GM23338 (cell line): ENCODE results near the gene ANXA6.

ENCODE experiments used
- EZH2 ChIP-seq: fragments of 200-600 bp; sonication (generic); IDR thresholded peaks from one replicate; pipeline ENCODE4 v1.8.0; 2017; ENCODE audit warnings: antibody characterized with exemption, mild to moderate bottlenecking, low read depth; ENCODE audit not compliant: unreplicated experiment
- EZH2phosphoT487 ChIP-seq: fragments of 200-600 bp; sonication (generic); IDR thresholded peaks from one replicate; pipeline ENCODE4 v1.8.1; 2018; ENCODE audit warnings: antibody characterized with exemption; ENCODE audit not compliant: unreplicated experiment
- POLR2AphosphoS5 ChIP-seq: IDR thresholded peaks from 2 replicates; pipeline ENCODE4 v1.6.1; 2016; ENCODE audit warnings: antibody characterized with exemption, low read depth
- TF ChIP-seq, protein P1 (sequence below), 2 experiments: fragments of 200-600 bp in 1 of 2; sonication (generic) in 1 of 2; conservative IDR thresholded peaks; 2 replicates each; pipeline versions ENCODE4 v1.5.1 to v1.6.1; 2016 to 2017; ENCODE audit warnings: antibody characterized with exemption in 2 of 2, low read depth in 2 of 2, mild to moderate bottlenecking in 2 of 2, moderate library complexity in 1 of 2
- TF ChIP-seq, protein P2 (sequence below): IDR thresholded peaks from one replicate; pipeline ENCODE4 v1.6.1; 2018; ENCODE audit warnings: antibody characterized with exemption; ENCODE audit not compliant: unreplicated experiment
- TF ChIP-seq, protein P3 (sequence below): IDR thresholded peaks from 2 replicates; pipeline ENCODE4 v1.6.1; 2016; ENCODE audit warnings: antibody characterized with exemption

DNA sequence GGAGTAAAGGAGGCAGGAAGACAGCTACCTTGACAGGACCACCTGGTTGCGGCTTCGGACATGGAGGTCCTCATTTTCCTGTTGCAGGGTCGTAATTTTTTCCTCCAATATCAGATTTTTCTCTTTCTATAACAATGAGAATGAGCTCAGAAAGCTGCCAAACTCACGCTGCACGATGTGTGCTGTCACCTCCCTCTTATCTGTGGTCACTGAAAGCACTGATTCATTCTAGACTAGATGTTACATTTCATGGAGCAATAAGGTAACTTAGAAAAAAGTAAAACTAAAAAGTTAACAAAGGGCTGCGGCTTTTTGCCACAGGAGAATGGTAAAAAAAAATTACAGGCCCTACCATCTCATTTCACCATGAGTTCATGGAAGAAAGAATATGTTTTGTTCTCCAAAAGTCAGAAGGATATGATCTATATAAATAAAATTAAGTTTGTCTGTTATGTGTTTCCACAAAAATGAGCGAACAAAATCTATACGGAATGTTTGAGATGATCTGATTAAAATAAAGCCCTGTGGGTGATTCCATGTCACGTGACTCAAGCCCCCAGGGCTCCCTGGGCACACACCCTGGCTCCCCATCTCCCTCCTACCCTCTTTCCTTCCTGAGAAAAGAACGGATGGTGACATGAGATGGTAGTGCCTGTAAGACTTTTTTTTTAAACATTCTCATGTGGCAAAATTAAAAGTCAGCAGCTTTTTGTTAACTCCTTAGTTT is 26.9 kb upstream of the ANXA6 start:
- TF ChIP-seq POLR2AphosphoS5: no peak
- TF ChIP-seq, protein P1, sequence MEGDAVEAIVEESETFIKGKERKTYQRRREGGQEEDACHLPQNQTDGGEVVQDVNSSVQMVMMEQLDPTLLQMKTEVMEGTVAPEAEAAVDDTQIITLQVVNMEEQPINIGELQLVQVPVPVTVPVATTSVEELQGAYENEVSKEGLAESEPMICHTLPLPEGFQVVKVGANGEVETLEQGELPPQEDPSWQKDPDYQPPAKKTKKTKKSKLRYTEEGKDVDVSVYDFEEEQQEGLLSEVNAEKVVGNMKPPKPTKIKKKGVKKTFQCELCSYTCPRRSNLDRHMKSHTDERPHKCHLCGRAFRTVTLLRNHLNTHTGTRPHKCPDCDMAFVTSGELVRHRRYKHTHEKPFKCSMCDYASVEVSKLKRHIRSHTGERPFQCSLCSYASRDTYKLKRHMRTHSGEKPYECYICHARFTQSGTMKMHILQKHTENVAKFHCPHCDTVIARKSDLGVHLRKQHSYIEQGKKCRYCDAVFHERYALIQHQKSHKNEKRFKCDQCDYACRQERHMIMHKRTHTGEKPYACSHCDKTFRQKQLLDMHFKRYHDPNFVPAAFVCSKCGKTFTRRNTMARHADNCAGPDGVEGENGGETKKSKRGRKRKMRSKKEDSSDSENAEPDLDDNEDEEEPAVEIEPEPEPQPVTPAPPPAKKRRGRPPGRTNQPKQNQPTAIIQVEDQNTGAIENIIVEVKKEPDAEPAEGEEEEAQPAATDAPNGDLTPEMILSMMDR (conservative IDR thresholded peaks at IDR 0.05; ENCODE audit: low read depth in 2 of 2): no peak
- no peak for TF ChIP-seq EZH2
- no peak for TF ChIP-seq EZH2phosphoT487
- TF ChIP-seq, protein P2, sequence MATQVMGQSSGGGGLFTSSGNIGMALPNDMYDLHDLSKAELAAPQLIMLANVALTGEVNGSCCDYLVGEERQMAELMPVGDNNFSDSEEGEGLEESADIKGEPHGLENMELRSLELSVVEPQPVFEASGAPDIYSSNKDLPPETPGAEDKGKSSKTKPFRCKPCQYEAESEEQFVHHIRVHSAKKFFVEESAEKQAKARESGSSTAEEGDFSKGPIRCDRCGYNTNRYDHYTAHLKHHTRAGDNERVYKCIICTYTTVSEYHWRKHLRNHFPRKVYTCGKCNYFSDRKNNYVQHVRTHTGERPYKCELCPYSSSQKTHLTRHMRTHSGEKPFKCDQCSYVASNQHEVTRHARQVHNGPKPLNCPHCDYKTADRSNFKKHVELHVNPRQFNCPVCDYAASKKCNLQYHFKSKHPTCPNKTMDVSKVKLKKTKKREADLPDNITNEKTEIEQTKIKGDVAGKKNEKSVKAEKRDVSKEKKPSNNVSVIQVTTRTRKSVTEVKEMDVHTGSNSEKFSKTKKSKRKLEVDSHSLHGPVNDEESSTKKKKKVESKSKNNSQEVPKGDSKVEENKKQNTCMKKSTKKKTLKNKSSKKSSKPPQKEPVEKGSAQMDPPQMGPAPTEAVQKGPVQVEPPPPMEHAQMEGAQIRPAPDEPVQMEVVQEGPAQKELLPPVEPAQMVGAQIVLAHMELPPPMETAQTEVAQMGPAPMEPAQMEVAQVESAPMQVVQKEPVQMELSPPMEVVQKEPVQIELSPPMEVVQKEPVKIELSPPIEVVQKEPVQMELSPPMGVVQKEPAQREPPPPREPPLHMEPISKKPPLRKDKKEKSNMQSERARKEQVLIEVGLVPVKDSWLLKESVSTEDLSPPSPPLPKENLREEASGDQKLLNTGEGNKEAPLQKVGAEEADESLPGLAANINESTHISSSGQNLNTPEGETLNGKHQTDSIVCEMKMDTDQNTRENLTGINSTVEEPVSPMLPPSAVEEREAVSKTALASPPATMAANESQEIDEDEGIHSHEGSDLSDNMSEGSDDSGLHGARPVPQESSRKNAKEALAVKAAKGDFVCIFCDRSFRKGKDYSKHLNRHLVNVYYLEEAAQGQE: no peak
- TF ChIP-seq, protein P3, sequence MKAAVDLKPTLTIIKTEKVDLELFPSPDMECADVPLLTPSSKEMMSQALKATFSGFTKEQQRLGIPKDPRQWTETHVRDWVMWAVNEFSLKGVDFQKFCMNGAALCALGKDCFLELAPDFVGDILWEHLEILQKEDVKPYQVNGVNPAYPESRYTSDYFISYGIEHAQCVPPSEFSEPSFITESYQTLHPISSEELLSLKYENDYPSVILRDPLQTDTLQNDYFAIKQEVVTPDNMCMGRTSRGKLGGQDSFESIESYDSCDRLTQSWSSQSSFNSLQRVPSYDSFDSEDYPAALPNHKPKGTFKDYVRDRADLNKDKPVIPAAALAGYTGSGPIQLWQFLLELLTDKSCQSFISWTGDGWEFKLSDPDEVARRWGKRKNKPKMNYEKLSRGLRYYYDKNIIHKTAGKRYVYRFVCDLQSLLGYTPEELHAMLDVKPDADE: no peak
